ENCODE measurements around the gene PTP4A1.

DNA sequence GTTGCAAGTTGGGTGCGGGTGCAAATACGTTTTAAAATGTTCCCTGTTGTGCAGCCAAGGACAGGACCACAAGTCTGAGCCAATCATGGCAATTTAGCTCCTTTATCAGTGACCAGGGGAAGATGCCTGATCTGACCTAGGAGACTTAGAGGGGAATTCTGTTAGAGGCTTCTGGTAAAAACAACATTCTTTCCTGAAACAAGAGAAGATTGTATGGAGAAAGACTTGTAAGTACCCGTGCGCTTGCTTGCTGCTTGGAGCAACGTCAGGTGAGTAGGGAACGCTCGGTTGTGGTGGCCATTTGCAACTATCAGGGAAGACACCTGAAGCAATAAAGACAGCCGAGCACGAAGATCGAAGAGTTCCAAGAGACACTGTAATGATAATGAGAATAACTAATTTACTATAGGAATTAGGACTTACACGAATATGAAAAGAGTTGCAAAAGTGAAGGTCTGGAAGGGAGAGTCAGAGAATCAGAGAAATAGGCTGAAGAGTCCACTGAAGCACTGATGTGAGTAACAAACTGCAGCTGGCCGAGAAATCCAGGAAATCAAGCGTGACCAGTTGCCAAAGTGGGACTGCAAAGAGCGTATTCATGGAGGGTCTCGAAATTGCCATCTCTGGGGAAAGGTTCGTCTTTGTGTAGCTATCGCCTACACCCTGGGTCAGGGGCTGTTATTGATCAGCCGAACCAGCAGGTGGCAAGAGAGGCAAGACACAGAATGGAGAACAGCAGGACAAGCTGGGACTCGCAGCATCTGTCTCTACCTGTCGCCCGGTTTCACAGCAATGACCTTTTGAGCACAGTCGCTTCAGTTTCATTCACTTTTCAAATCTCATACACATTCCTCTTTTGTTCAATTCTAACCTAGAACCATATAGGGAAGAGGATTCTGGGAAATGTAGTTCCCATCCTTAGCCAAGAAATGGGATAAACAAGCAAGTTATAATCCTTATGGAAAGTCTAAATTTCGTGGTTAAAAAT, 26.1 kb downstream of the PTP4A1 start:
- TF ChIP-seq, protein P1, sequence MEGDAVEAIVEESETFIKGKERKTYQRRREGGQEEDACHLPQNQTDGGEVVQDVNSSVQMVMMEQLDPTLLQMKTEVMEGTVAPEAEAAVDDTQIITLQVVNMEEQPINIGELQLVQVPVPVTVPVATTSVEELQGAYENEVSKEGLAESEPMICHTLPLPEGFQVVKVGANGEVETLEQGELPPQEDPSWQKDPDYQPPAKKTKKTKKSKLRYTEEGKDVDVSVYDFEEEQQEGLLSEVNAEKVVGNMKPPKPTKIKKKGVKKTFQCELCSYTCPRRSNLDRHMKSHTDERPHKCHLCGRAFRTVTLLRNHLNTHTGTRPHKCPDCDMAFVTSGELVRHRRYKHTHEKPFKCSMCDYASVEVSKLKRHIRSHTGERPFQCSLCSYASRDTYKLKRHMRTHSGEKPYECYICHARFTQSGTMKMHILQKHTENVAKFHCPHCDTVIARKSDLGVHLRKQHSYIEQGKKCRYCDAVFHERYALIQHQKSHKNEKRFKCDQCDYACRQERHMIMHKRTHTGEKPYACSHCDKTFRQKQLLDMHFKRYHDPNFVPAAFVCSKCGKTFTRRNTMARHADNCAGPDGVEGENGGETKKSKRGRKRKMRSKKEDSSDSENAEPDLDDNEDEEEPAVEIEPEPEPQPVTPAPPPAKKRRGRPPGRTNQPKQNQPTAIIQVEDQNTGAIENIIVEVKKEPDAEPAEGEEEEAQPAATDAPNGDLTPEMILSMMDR (IDR thresholded peaks at IDR 0.05; ENCODE audit: low read depth, low read length): peak; percentile 95
- no peak for TF ChIP-seq EZH2phosphoT487 (IDR thresholded peaks at IDR 0.05; ENCODE audit: low read depth)
